Stimulated activated CD4-positive, alpha-beta T cell treated with anti-CD3 and anti-CD28 coated beads, Interleukin-4, amount 100 ng/mL, for 48 hours (primary cell): ENCODE results near the gene NRP1.
"Not testable (repeated sequence)": the region's sequence is repeated elsewhere in the genome, so short reads cannot be mapped to it uniquely, and the experiment has no call there.

Experiments
- DNase-seq, 2 donors: peaks; one replicate each; pipeline ENCODE4 v3.0.0-alpha.2; 2020; ENCODE audit warnings: low read depth in 2 of 2

NRP1 gene

GRCh38 chr10:33237736-33238624 is 96.5 kb downstream of the NRP1 start:
- DNase-seq: no peak

GRCh38 chr10:33236916-33237315 is 97.6 kb downstream of the NRP1 start:
- DNase-seq: no peak

DNA sequence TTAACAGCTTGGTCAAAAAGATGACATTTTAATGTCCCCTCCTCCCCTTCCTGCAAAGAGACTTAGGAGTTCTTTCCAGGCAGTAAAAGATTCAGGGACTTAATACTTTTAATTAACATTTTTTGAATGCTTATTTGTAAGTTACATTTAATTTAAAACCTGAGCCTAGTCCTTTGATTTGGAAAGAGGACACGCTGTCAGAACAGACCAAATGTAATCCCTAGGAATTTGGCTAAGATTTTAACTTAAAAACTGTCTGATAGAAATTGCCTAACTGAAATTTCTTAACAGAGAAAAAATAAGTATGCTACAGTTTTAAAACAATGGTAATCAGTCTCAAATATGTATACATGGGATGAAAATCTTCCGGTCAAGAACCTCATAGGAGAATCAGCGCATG is 98.5 kb downstream of the NRP1 start:
- no peak for DNase-seq

DNA sequence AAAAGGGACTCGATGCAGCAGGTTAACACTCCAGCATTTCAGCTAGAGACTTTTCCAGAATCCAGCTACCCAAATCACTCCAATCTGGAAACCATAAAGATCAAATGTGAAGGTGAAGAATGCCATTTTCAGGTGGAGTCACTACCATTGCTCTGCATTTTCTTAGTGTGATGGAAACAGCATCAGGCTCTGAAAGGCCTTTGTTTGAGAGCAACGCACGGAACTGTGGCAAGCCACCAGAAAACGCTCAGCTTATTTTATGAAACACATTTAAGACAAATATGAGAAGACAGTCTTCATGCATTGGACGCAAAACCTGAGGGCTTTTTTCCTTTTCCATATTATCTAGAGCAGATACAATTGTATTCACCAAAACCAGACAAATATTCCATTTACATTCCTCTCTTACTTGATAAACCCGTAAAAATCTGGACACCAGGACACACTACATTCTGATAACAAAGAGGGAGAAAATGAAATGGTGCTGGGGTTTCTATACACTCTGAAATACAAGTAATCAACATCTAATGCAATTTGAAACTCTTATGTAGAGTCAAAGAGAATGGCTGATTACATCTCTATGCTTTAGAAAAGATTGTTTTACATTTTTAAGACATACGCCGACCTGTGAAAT is 99.1 kb downstream of the NRP1 start:
- DNase-seq: no peak

DNA sequence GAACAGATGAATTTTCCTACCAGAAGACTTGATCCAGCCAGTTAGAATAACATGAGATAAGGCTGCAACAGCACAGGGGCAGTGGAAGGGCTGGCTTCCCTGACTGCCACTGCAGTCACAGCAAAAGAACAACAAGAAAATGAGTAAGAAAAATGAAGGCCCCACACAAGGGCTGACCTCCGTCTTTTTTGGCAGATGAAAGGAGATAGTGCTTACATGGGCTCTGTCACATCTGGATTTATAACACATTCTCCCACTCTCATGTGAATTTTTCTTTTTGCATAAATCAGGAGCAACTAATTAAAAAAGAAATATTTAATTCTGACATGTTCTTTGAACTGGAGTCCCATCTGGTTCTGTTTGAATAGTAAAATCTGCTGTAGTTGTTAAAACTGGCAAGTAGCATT is 99.6 kb downstream of the NRP1 start:
- no peak for DNase-seq

DNA sequence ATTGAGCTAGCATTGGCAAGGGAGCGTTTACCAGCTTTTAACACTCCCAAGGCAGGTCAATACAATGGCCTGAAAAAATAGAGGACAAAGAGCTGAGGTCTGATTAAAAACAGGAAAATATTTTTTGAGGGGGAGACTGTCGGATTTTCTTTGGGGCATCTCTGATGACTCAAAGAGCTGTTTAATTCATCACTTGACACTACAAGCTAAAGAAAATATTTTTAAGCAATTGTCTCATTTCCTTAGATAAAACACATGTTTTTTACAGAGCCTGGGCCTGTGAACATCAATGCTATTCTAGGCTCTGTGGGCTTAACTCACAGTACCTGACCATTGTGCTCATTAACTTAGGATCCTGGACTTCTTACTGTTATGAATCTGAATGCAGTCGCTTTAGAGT is 100.8 kb downstream of the NRP1 start:
- DNase-seq: no peak

GRCh38 chr10:33233221-33233620 is 101.2 kb downstream of the NRP1 start:
- DNase-seq: no peak

- DNase-seq: no peak
Measured at GRCh38 chr10:33231621-33232350, 102.7 kb downstream of the NRP1 start.

DNA sequence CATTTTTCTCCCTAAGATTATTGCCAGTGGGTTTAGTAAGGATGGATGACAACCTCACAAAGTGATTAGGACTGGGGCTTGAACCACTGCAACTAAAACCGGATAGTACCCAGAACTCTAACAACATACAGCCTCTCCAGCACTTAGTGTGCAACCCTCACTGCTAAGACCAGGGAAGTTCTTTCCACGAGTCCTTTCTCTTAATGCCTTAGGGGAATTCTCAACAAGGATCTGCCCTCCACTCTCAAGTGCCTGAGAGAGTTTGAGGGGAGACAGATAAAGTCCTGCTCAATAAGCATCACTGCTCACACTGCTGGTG is 104.6 kb downstream of the NRP1 start:
- DNase-seq: no peak

GRCh38 chr10:33229252-33229948 is 105.1 kb downstream of the NRP1 start:
- no peak for DNase-seq

- no peak for DNase-seq
Measured at GRCh38 chr10:33228426-33228825, 106.0 kb downstream of the NRP1 start.

DNA sequence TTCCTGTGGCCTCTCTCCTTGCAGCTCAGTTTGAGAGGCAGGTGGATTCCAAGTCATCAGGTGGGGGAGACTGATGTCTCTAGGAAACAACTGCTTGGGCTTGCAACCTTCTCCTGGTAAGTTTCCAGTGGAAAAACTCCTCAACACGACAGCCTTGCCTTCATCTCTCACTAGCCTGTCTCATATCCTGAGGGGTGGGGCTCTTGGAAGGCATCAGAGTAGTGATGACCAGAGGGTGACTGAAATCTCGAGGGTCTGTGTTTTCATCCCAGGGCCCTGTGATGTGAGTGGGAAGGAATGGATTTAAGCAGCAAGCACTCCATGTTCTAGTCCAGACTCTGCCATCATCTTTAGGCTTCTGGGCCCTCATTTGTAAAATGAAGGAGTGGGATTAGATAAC is 107.0 kb downstream of the NRP1 start:
- DNase-seq: no peak

DNA sequence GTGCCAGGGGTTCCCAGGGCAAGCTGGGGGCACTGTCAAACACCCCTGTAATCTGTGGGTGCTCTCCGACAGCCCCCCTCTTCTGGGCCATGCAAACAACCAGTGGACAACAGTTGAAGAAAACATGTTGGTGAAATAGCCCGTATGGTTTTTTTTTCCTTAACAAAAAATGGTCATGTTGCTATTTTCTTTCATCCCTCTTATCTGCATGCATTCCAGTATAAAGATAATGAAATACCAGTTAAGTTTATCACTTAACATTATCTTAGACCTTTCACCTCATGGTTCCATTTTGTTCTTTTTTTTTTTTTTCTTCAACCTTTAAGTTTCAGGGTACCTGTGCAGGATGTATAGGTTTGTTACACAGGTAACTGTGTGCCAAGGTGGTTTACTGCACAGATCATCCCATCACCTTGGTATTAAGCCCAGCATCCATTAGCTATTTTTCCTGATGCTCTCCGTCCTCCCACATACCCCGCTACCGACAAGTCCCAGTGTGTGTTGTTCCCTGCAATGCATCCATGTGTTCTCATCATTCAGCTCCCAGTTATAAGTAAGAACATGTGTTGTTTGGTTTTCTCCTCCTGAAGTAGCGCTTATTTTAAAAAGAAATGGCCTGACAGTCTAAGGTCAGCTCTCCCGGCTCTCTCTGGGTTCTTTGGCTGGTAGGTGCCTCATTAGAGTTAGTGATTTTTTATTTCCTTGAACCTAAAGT is 110.1 kb downstream of the NRP1 start:
- no peak for DNase-seq

DNA sequence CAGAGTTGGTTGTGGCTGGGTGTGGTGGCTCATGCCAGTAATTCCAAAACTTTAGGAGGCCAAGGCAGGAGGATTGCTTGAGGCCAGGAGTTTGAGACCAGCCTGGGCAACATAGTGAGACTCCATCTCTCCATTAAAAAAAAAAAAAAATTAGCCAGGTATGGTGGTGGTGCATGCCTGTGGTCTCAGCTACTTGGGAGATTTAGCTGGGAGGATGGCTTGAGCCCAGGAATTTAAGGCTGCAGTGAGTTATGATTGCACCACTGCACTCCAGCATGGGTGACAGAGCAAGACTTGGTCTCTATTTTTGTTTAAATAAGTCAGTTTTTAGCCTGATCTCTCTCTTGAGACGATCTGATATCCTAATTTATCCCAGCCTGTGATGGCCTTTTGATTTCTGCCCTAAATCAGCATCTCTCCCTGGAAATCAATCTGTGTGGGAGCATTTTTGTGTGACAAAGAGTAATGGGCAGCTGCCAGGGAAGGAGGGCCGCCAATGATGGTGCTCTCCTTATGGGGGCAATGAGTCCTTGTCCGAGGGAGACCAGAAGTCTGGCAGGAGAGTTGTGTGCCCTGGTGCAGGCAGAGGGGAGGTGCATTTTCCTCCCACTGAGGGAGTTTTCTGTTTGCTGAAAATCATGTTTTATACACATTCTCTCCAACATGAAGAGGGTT is 111.0 kb downstream of the NRP1 start:
- DNase-seq: no peak

DNA sequence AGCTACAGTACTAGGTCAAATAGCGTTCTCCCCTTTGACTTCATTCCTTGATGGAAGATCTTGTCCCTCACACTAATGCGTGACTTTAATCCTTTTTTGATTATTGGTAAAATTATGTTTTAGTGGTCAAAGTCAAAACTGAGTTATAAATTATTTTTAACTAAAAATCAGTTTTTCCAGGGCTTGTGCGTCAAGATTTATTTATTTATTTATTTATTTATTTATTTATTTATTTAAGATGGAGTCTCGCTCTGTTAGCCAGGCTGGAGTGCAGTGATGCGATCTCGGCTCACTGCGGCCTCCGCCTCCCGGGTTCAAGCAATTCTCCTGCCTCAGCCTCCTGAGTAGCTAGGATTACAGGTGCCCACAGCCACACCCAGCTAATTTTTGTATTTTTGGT is 112.2 kb downstream of the NRP1 start:
- DNase-seq: not testable (repeated sequence)

DNA sequence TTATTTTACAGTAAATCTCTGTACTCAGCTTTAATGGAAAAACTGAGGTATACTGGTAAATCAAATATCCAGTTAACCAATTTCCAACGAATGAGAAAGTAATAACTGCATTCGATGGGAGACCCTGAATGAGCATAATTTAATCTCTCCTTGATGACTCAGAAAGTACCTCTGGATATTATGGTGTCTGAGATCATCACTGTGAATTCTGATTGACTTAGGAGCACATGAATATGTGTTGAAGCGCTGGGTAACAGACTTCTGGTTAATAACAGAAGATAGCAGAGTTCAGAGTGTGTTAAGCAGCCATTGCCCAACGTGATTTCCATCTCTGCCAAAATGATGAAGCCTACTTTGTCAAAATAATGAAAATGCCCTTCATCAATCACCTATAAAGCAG is 116.6 kb downstream of the NRP1 start:
- DNase-seq: no peak

DNA sequence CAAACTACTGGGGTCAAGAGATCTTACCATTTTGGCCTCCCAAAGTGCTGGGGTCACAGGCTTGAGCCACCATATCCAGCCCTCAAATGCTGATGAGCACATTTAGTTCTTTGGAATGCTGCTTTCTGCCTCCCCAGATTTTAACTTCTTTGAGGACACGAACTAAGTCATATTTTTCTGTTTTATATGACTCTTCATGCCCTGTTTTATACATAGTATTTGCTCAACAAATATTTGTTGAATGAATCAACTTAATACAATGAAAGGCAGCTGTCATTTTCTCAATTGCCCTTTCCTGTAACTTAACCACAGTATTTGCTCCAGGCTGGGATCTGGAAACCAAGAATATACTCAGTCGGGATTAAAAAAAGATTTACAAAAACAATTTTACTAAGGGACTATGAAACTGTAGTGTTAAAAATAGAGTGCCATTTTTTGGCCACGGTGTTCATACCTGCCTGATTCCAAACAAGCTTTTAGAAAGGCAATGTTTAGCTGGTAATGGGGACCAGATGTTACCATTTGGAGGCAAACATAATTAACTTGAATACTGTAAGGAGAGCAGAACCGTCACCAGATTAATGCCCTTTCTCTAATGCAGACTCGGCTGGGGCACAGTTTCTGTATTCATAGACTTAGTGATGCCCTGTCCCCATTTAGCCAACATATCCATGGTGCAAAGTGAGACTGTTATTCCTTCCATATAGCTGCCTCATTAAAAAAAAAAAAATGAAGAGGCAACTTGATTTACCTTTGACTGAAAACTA is 117.6 kb downstream of the NRP1 start:
- DNase-seq: no peak

GRCh38 chr10:33215635-33216034 is 118.8 kb downstream of the NRP1 start:
- DNase-seq: no peak

DNA sequence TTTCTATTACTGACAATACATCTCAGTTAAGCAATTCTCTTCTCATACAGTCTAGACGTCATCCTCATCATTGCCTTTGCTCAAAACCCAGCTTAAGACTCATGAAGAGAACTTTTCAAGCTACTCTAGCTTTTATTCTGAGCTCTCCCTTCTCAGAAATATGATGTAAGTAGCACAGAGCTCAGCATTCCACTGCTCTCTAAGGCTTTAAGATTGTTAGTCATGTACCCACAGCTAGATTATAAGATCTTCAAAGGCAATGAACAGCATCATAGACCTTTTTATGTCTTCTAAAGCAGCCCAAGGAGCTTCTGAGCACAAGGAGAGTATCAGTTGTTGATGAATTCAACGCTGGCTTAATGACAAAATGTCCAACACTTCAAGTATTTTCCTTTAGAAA is 119.3 kb downstream of the NRP1 start:
- DNase-seq: no peak

- DNase-seq: no peak
Measured at GRCh38 chr10:33214174-33214573, 120.3 kb downstream of the NRP1 start.
